AG04450 (cell line): ENCODE results near the gene CCDC57. TPM values are rescaled to one million over a fixed set of nuclear protein-coding genes. Genes with fewer than 3 reads are reported as not detected.

ENCODE experiments used
- CTCF ChIA-PET: fragments of 300-600, 350-600 bp; formaldehyde crosslinking; extraction: SDS; loops from one replicate; lab custom pipeline; 2022; ENCODE audit warnings: antibody characterized with exemption, inconsistent platforms; lab: Charles Lee
- POLR2A ChIA-PET: fragments of 350-600 bp; formaldehyde crosslinking; extraction: SDS; loops from one replicate; lab custom pipeline; 2021; ENCODE audit warnings: antibody characterized with exemption, inconsistent platforms; lab: Yijun Ruan, JAX
- DNase-seq: peaks from one replicate; pipeline ENCODE4 v3.0.0-alpha.2; 2011; ENCODE audit warnings: low read depth, low spot score
- H3K27ac ChIP-seq: one replicate; pipeline ENCODE4 v1.5.1; 2012; ENCODE audit warnings: low read depth, low read length, control low read depth
- H3K27me3 ChIP-seq: one replicate; pipeline ENCODE4 v1.6.0; 2012; ENCODE audit warnings: low read length; ENCODE audit not compliant: control insufficient read depth, insufficient read depth
- H3K4me3 ChIP-seq: 2 replicates; pipeline ENCODE4 v1.5.1; 2011; ENCODE audit warnings: mild to moderate bottlenecking, low read depth, low read length, control low read depth
- H3K9me3 ChIP-seq: 2 replicates; pipeline ENCODE4 v1.5.1; 2012; ENCODE audit warnings: low read length; ENCODE audit not compliant: control insufficient read depth, insufficient read depth
- CTCF ChIP-seq: IDR thresholded peaks from 2 replicates; pipeline ENCODE4 v1.5.1; 2011; ENCODE audit warnings: low read depth, low read length, control low read depth, inconsistent platforms
- polyA plus RNA-seq: library from polyadenylated mRNA; depleted of rRNA; stranded (reverse); fragments of >200 nt; gene quantifications from 2 replicates; pipeline ENCODE4 v1.2.3, GENCODE V29; 2011

CCDC57 gene
- polyA plus RNA-seq, 1 experiment = 11.1 TPM

DNA sequence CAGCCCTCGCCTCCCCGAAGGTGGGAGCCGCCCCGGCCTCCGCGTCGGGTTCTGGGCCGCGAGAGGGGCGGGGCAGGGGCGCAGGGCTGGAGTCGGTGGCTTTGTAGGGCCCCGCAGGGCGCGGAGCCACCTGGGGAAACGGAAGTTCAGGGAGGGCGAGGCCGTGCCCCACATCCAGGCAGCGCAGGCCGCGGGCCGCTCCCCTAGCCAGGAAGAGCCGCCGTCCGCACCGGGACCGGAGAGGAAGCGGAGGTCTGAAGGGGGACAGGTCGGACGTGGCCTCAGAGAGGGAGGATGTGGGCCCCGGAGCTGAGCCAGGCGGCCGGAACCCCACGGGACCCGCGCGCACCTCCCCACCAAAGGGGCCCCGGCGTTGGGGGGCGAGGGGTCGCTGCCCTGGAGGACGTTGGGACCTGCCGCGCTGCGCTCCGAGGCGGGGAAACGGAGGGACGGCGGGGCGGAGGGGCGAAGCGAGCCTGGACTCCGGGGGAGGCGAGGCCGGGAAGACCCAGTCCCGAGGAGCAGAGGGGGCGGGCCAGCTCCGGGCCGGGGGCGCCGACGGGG, 15.7 kb upstream of the CCDC57 start:
- peak overlapping the region; percentile 76 for H3K4me3 ChIP-seq
- no peaks in the 10 kb centered on the region for H3K27me3 ChIP-seq
- ChIA-PET CTCF (interaction anchor here (1.2 kb wide), 1 partner anchor 22 kb away, joined by 6 read pairs; no protein-coding TSS in a partner anchor), POLR2A (interaction anchor here (0.6 to 1.7 kb wide), 5 partner anchors 15 to 105 kb away, joined by 3 to 16 read pairs (median 5); partner anchors contain the start of genes CCDC57 and SECTM1)
- peak overlapping the region; percentile 39 for H3K27ac ChIP-seq
- DNase-seq = no peak
- no peaks in the 10 kb centered on the region; the same call in 1 of the 2 replicates for H3K9me3 ChIP-seq
- no peak for TF ChIP-seq CTCF

DNA sequence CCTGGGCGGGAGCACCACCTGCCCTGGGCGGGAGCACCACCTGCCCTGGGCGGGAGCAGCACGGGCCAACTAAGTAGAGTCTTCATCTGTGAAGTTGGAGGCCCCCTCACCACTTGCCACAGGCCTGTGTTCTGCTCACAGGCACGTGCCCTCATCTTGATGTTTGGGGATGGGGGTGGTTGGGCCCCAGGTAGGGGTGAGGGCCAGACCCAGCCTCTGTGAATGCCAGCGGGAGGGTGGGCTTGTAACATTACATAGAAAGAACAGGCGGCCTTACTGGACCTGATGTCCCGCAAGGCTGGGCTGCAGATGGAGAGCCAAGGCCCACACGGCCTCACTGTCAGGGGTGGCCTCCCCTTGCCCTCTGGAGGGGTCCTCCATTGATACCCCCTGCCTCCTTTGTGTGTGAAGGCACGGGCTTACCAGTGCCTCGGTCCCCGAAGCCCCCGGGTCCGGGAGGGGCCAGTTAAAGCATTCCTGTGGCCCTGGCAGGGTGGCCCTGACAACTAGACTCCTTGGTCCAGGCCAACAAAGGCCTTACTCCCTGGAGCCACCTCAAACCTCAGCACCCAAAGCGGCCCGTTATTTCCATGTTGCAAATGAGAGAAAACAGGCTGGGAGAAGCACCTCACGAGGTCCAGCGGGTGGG, 15.1 kb upstream of the CCDC57 start:
- no peak for TF ChIP-seq CTCF
- ChIA-PET POLR2A (no interaction called here), CTCF (interaction anchor here (1.7 kb wide), 1 partner anchor 9 kb away, joined by 4 read pairs; no protein-coding TSS in a partner anchor)
- peak overlapping the region; percentile 39 for H3K27ac ChIP-seq
- no peaks in the 10 kb centered on the region for H3K27me3 ChIP-seq
- no peak for DNase-seq
- no peaks in the 10 kb centered on the region; the same call in 1 of the 2 replicates for H3K9me3 ChIP-seq
- H3K4me3 ChIP-seq = peak overlapping the region; percentile 76

GRCh38 chr17:82226809-82227628, 14.4 kb upstream of the CCDC57 start:
- Histone ChIP-seq H3K27ac (no peak overlapping the region), H3K4me3 (no peak overlapping the region), H3K9me3 (no peaks in the 10 kb centered on the region; the same call in 1 of the 2 replicates), H3K27me3 (no peaks in the 10 kb centered on the region)
- POLR2A ChIA-PET = no interaction called here
- no peak for DNase-seq
- no peak for TF ChIP-seq CTCF
- CTCF ChIA-PET = interaction anchor here (1.7 kb wide), 1 partner anchor 9 kb away, joined by 4 read pairs; no protein-coding TSS in a partner anchor

DNA sequence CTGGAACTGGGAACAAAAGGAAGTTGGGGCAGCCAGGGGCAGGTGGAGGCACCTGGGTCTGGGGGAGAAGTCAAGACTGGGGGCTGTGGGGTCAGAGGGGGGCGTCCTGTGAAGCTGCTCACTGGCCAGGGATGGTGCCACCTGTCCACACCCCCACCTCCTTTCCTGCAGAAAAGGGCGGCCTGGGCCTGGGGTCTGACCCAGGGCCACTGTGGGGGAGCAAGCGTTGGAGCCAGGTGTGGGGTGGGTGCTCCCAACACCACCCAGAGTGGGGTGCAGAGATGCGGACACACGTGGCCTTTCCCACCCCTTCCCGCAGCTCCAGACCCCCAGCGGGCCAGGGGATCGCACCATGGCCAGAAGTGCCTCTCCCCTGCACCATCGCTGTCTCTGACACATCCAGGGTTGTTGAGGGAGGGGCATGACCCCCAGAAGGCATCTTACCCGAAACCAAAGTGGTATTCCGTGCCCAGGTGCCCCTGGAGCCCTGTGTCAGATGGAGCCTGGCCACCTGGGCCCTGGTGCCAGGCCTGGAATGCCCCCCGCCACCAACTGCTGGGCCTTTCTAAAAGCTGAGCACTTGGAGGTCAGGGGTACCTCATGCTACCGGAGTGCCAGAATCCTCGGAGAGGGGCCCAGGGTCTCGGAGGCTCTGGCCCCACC, 13.6 kb upstream of the CCDC57 start:
- CTCF ChIA-PET = interaction anchor here (1.7 kb wide), 1 partner anchor 10 kb away, joined by 4 read pairs; no protein-coding TSS in a partner anchor
- DNase-seq = no peak
- Histone ChIP-seq H3K27me3 (no peaks in the 10 kb centered on the region), H3K4me3 (no peak overlapping the region), H3K9me3 (no peaks in the 10 kb centered on the region; the same call in 1 of the 2 replicates), H3K27ac (no peak overlapping the region)
- no peak for TF ChIP-seq CTCF
- POLR2A ChIA-PET = no interaction called here
